Ovary (tissue), 3 donors: Measurements from ENCODE around the gene KCTD13.

ENCODE experiments used
- EP300 ChIP-seq: sonication (generic); formaldehyde crosslinking; IDR thresholded peaks from one replicate; pipeline ENCODE4 v1.6.1; 2017; ENCODE audit warnings: antibody characterized with exemption
- POLR2A ChIP-seq: fragments of 450-650 bp; IDR thresholded peaks from one replicate; pipeline ENCODE4 v1.6.1; 2017; ENCODE audit warnings: antibody characterized with exemption, mild to moderate bottlenecking, moderate library complexity
- TF ChIP-seq, protein P1 (sequence below), 3 donors: fragments of 450-650 bp in 2 of 3; fragments of 200-600 bp in 1 of 3; IDR thresholded peaks; one replicate each; pipeline versions ENCODE4 v1.5.1 to v1.8.0; 2016 to 2022; ENCODE audit warnings: antibody characterized with exemption in 3 of 3, mild to moderate bottlenecking in 1 of 3
- donor health status: DM: no; HTN: no; CAD: no.

DNA sequence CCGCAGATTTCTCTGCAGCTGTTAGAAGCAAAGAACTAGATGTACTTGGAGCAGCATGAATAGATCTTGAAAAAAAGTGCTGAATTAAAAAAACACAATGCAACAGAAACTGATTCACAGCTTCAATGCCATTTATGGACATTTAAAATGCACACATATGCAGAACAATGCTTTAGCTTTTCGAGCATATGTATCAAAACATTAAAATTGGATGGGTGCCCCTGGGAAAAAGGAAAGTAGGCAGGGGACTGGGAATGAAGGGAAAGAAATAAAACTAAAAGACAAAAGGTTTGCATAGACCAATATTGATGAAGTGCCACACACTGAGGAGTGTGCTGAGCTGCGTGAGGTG is 5.0 kb downstream of the KCTD13 start:
- TF ChIP-seq, protein P1, sequence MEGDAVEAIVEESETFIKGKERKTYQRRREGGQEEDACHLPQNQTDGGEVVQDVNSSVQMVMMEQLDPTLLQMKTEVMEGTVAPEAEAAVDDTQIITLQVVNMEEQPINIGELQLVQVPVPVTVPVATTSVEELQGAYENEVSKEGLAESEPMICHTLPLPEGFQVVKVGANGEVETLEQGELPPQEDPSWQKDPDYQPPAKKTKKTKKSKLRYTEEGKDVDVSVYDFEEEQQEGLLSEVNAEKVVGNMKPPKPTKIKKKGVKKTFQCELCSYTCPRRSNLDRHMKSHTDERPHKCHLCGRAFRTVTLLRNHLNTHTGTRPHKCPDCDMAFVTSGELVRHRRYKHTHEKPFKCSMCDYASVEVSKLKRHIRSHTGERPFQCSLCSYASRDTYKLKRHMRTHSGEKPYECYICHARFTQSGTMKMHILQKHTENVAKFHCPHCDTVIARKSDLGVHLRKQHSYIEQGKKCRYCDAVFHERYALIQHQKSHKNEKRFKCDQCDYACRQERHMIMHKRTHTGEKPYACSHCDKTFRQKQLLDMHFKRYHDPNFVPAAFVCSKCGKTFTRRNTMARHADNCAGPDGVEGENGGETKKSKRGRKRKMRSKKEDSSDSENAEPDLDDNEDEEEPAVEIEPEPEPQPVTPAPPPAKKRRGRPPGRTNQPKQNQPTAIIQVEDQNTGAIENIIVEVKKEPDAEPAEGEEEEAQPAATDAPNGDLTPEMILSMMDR (IDR thresholded peaks at IDR 0.05), result no peak
- TF ChIP-seq POLR2A (no peak), EP300 (no peak)
